Sigmoid colon (tissue), 4 donors: ENCODE measurements around the gene CDON.

Source experiments
- EP300 ChIP-seq, 4 donors: sonication (generic); formaldehyde crosslinking; IDR thresholded peaks; one replicate each; pipeline ENCODE4 v1.6.1; 2017; ENCODE audit warnings: antibody characterized with exemption in 4 of 4
- POLR2A ChIP-seq, 2 donors: fragments of 450-650 bp; IDR thresholded peaks; one replicate each; pipeline ENCODE4 v1.6.1; 2016; ENCODE audit warnings: antibody characterized with exemption in 2 of 2, mild to moderate bottlenecking in 2 of 2, moderate library complexity in 2 of 2
- TF ChIP-seq, protein P1 (sequence below), 4 experiments: fragments of 450-650 bp in 3 of 4; fragments of 200-600 bp in 1 of 4; IDR thresholded peaks; one replicate each; pipeline ENCODE4 v1.5.1; 2016 to 2019; ENCODE audit warnings: antibody characterized with exemption in 4 of 4, mild to moderate bottlenecking in 3 of 4, moderate library complexity in 2 of 4

DNA sequence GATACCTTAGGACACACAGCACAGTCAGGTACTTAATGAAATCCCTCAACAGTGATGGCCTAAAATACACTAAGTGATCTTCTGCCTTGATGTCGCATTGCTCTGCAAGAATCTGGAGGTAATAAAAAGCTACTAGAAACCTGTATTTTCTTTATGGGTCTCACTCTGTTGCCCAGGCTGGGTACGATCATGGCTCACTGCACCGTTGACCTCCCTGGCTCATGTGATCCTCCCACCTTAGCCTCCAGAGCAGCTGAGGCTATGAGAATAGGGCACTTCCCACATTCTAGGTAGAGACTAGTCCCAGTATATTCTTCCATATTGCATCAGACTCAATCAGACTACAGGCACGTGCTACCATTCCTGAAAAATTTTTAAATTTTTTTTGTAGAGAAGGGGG, 95.2 kb downstream of the CDON start:
- TF ChIP-seq POLR2A (IDR thresholded peaks at IDR 0.05) (no peak), EP300 (IDR thresholded peaks at IDR 0.05) (no peak)
- TF ChIP-seq, protein P1, sequence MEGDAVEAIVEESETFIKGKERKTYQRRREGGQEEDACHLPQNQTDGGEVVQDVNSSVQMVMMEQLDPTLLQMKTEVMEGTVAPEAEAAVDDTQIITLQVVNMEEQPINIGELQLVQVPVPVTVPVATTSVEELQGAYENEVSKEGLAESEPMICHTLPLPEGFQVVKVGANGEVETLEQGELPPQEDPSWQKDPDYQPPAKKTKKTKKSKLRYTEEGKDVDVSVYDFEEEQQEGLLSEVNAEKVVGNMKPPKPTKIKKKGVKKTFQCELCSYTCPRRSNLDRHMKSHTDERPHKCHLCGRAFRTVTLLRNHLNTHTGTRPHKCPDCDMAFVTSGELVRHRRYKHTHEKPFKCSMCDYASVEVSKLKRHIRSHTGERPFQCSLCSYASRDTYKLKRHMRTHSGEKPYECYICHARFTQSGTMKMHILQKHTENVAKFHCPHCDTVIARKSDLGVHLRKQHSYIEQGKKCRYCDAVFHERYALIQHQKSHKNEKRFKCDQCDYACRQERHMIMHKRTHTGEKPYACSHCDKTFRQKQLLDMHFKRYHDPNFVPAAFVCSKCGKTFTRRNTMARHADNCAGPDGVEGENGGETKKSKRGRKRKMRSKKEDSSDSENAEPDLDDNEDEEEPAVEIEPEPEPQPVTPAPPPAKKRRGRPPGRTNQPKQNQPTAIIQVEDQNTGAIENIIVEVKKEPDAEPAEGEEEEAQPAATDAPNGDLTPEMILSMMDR (IDR thresholded peaks at IDR 0.05), result no peak
